GM12878 (cell line): ENCODE results near the gene LTBP2. TPM values are rescaled to one million over a fixed set of nuclear protein-coding genes. Genes with fewer than 3 reads are reported as not detected.

Experiments
- ATAC-seq: fragments of 200-7000 bp; cut with Tn5 transposase; 3 replicates; pipeline ENCODE4 v1.9.1; 2020; ENCODE audit warnings: mild to moderate bottlenecking, moderate library complexity
- BruUV-seq: library from RNA; stranded (reverse); fragments of 400-500 nt; replicated peaks from 2 replicates; lab custom pipeline; 2021; lab: Mats Ljungman, UMichigan
- CTCF ChIA-PET: fragments of 300-600 bp; sonication (Branson Sonifier 250); formaldehyde crosslinking; extraction: SDS; loops from one replicate; lab custom pipeline; 2021; ENCODE audit warnings: inconsistent platforms; lab: Yijun Ruan, JAX
- POLR2A ChIA-PET: fragments of 350-600 bp; formaldehyde crosslinking; extraction: SDS; loops from one replicate; lab custom pipeline; 2021; ENCODE audit warnings: inconsistent platforms; lab: Charles Lee
- RAD21 ChIA-PET: fragments of 300-600 bp; sonication (Branson Sonifier 250); formaldehyde crosslinking; loops from one replicate; lab custom pipeline; 2023; ENCODE audit warnings: antibody characterized with exemption; ENCODE audit not compliant: unreplicated experiment; lab: Charles Lee
- SMC1A ChIA-PET: fragments of 300-600 bp; sonication (Branson Sonifier 250); formaldehyde crosslinking; loops from one replicate; lab custom pipeline; 2023; ENCODE audit not compliant: unreplicated experiment, uncharacterized antibody; lab: Charles Lee
- DNase-seq: peaks from one replicate; pipeline ENCODE4 v3.0.0-alpha.2; 2011; ENCODE audit warnings: low read depth, low spot score
- FAIRE-seq: peaks from 3 replicates; lab custom pipeline; 2011; peaks lifted over from hg19 to GRCh38; lab: Jason Lieb, UNC
- H2AFZ ChIP-seq: 2 replicates; pipeline ENCODE4 v1.6.0; 2011; ENCODE audit warnings: low read depth, low read length, control low read depth; ENCODE audit not compliant: control insufficient read depth
- H3K27ac ChIP-seq: 2 replicates; pipeline ENCODE4 v1.5.1; 2011; ENCODE audit warnings: control low read depth; ENCODE audit not compliant: control insufficient read depth, insufficient read depth
- H3K27me3 ChIP-seq, 2 experiments: replicated peaks in 1 of 2; 2 replicates each; pipeline versions ENCODE4 v1.6.0 to v1.6.1; 2011; ENCODE audit warnings: low read length in 1 of 2; ENCODE audit not compliant: control insufficient read depth in 2 of 2, insufficient read depth in 2 of 2
- H3K36me3 ChIP-seq, 2 experiments: 2 replicates each; pipeline ENCODE4 v1.5.1; 2011; ENCODE audit warnings: low read length in 1 of 2; ENCODE audit not compliant: control insufficient read depth in 2 of 2, insufficient read depth in 2 of 2
- H3K4me1 ChIP-seq: 2 replicates; pipeline ENCODE4 v1.6.1; 2011; ENCODE audit warnings: mild to moderate bottlenecking, low read length, moderate library complexity, mixed read lengths; ENCODE audit not compliant: control insufficient read depth, insufficient read depth
- H3K4me2 ChIP-seq: 2 replicates; pipeline ENCODE4 v1.6.0; 2011; ENCODE audit warnings: control low read depth; ENCODE audit not compliant: control insufficient read depth, insufficient read depth
- H3K4me3 ChIP-seq: fragments of 200-600 bp; sonication (generic); 2 replicates; pipeline ENCODE4 v1.5.1; 2016
- H3K79me2 ChIP-seq: 2 replicates; pipeline ENCODE4 v1.6.0; 2011; ENCODE audit warnings: low read length; ENCODE audit not compliant: control insufficient read depth, insufficient read depth
- H3K9ac ChIP-seq: 2 replicates; pipeline ENCODE4 v1.8.0; 2011; ENCODE audit warnings: low read length, control low read depth, mixed read lengths; ENCODE audit not compliant: control insufficient read depth, insufficient read depth
- H3K9me3 ChIP-seq: replicated peaks from 3 replicates; pipeline ENCODE4 v1.5.1; 2011; ENCODE audit warnings: mild to moderate bottlenecking, low read length; ENCODE audit not compliant: control insufficient read depth, insufficient read depth
- H4K20me1 ChIP-seq: 2 replicates; pipeline ENCODE4 v1.6.0; 2011; ENCODE audit not compliant: control insufficient read depth, insufficient read depth
- CHD1 ChIP-seq: IDR thresholded peaks from 2 replicates; pipeline ENCODE4 v1.6.1; 2012; ENCODE audit warnings: low read depth, low read length, improper control_type of control experiment
- DPF2 ChIP-seq: fragments of 450-650 bp; IDR thresholded peaks from 2 replicates; pipeline ENCODE4 v1.6.1; 2017; ENCODE audit warnings: mild to moderate bottlenecking
- IKZF2 ChIP-seq, 2 experiments: fragments of 450-650 bp; IDR thresholded peaks; 2 replicates each; pipeline ENCODE4 v1.6.1; 2017; ENCODE audit warnings: mild to moderate bottlenecking in 2 of 2, moderate library complexity in 2 of 2
- NFYB ChIP-seq: IDR thresholded peaks from 2 replicates; pipeline ENCODE4 v1.6.1; 2011; ENCODE audit warnings: low read depth, mild to moderate bottlenecking, low read length, improper control_type of control experiment, moderate library complexity; ENCODE audit not compliant: insufficient read depth
- NR2C2 ChIP-seq: IDR thresholded peaks from 2 replicates; pipeline ENCODE4 v1.6.1; 2011; ENCODE audit warnings: borderline replicate concordance, low read depth; ENCODE audit not compliant: control insufficient read depth, insufficient read length
- NRF1 ChIP-seq: conservative IDR thresholded peaks from 2 replicates; pipeline ENCODE4 v1.6.1; 2011; ENCODE audit warnings: mild to moderate bottlenecking, low read depth, low read length, improper control_type of control experiment
- POLR2AphosphoS5 ChIP-seq: IDR thresholded peaks from 2 replicates; pipeline ENCODE4 v1.6.1; 2011; ENCODE audit warnings: mild to moderate bottlenecking, low read length, inconsistent platforms
- SP1 ChIP-seq: IDR thresholded peaks from one replicate; pipeline ENCODE4 v1.6.1; 2011; ENCODE audit warnings: low read depth, low read length
- WGBS: methylation state at CpG from one replicate; pipeline ENCODE4 v1.1.6; 2016; ENCODE audit warnings: low lambda C conversion rate; ENCODE audit not compliant: insufficient replicate concordance, insufficient coverage; ENCODE audit errors: missing lambda C conversion rate; 5-methylcytosine and 5-hydroxymethylcytosine counted together
- in situ Hi-C: fragments of 300-500 bp; cut with MboI; formaldehyde crosslinking; loops from 9 replicates; pipeline ENCODE4 v1.14.3; 2018; ENCODE audit warnings: mixed read lengths
- intact Hi-C: fragments of 100-400 bp; cut with micrococcal nuclease; formaldehyde crosslinking; loops from one replicate; pipeline ENCODE4 v1.14.2; 2022; ENCODE audit not compliant: unreplicated experiment
- polyA plus RNA-seq, 11 experiments: library from polyadenylated mRNA; depleted of rRNA in 4 of 11; unstranded in 6 of 11; stranded (reverse) in 5 of 11; fragments of >200 nt; fragmentation: Nextera tagmentation in 4 of 11; fragmentation: Illumina TruSeq in 1 of 11; extraction: Ambion mirVana in 4 of 11; extraction: Trizol in 1 of 11; gene quantifications; 1 replicate in 1 of 11; 2 replicates in 10 of 11; pipeline versions ENCODE4 v1.2.1 to v1.2.3, GENCODE V29; 2011 to 2016; ENCODE audit warnings: inconsistent platforms in 2 of 11, missing spikeins in 2 of 11, low read depth in 1 of 11
- total RNA-seq, 4 experiments: library from RNA; depleted of rRNA in 3 of 4; stranded (reverse); fragments of >200 nt in 3 of 4; fragmentation: Illumina TruSeq in 1 of 4; extraction: Trizol in 1 of 4; gene quantifications; 2 replicates each; pipeline versions ENCODE4 v1.2.1 to v1.2.3, GENCODE V29; 2013 to 2021

The LTBP2 gene
- total and polyA plus RNA-seq, 10 of the 15 experiments (the other 5 are each of a cell fraction or from before 2014, with no cell fraction given): 0.03 to 0.23 (median 0.06) TPM; not detected in 1

GRCh38 chr14:74645756-74646470, 33.9 kb upstream of the LTBP2 start:
- Histone ChIP-seq H3K36me3 (no peaks in the 10 kb centered on the region), H3K4me2 (no peak overlapping the region), H3K79me2 (no peaks in the 10 kb centered on the region), H3K27me3 (no peaks in the 10 kb centered on the region), H3K4me1 (no peaks in the 10 kb centered on the region), H3K4me3 (no peak overlapping the region), H3K9ac (no peak overlapping the region), H4K20me1 (no peaks in the 10 kb centered on the region), H3K27ac (no peak overlapping the region), H3K9me3 (no peaks in the 10 kb centered on the region), H2AFZ (no peak overlapping the region)
- BruUV-seq: no TSS peak
- FAIRE-seq (no peak), DNase-seq (no peak), ATAC-seq (no peak)
- 31% methylated on average over 13 of the region's 13 CpGs for WGBS
- ChIA-PET POLR2A (no interaction called here), RAD21 (no interaction called here), SMC1A (interaction anchor here (0.7 kb wide), 1 partner anchor 47 kb away, joined by 3 read pairs; no protein-coding TSS in a partner anchor), CTCF (interaction anchor here (0.8 to 1.5 kb wide), 2 partner anchors 27 to 37 kb away, joined by 3 to 4 read pairs; no protein-coding TSS in a partner anchor)
- in situ Hi-C loops: no loop called here
- no peak for TF ChIP-seq POLR2AphosphoS5
- no peak for TF ChIP-seq NFYB
- intact Hi-C loops: loop anchor here (5.0 kb wide), 1 partner anchor 34 kb away; the partner anchor contains the start of gene LTBP2

GRCh38 chr14:74645244-74645643, 33.2 kb upstream of the LTBP2 start:
- RAD21 ChIA-PET: interaction anchor here (1.2 kb wide), 1 partner anchor 11 kb away, joined by 3 read pairs; no protein-coding TSS in a partner anchor
- H3K9me3 ChIP-seq: no peaks in the 10 kb centered on the region
- no peak for FAIRE-seq
- no peak overlapping the region for H3K4me3 ChIP-seq
- BruUV-seq: no TSS peak
- intact Hi-C loops (loop anchor here (5.0 kb wide), 1 partner anchor 33 kb away; the partner anchor contains the start of gene LTBP2), in situ Hi-C loops (no loop called here)
- no peak overlapping the region for H3K9ac ChIP-seq
- no peak overlapping the region for H3K27ac ChIP-seq
- no peak; the same call in 2 of the 3 replicates for ATAC-seq
- DNase-seq: no peak
- POLR2A ChIA-PET: no interaction called here
- no peaks in the 10 kb centered on the region for H3K4me1 ChIP-seq
- H3K36me3 ChIP-seq: no peaks in the 10 kb centered on the region
- no peak for TF ChIP-seq IKZF2 (IDR thresholded peaks at IDR 0.05)
- no peak for TF ChIP-seq CHD1
- TF ChIP-seq NRF1: no peak
- TF ChIP-seq DPF2: no peak
- TF ChIP-seq NR2C2: no peak
- no peak for TF ChIP-seq SP1
- SMC1A ChIA-PET: no interaction called here
- H4K20me1 ChIP-seq: no peaks in the 10 kb centered on the region
- H3K79me2 ChIP-seq: no peaks in the 10 kb centered on the region
- H2AFZ ChIP-seq: no peak overlapping the region
- 58% methylated on average over 5 of the region's 5 CpGs for WGBS
- no peaks in the 10 kb centered on the region for H3K27me3 ChIP-seq
- CTCF ChIA-PET: interaction anchor here (0.8 to 1.5 kb wide), 2 partner anchors 26 to 37 kb away, joined by 3 to 4 read pairs; no protein-coding TSS in a partner anchor
- no peak overlapping the region for H3K4me2 ChIP-seq
